Activated CD8-positive, alpha-beta T cell treated with anti-CD3 and anti-CD28 coated beads, Interleukin-2, amount 10 ng/mL, durations not matched to agents 7 days and 5 days (primary cell): ENCODE data around the gene CBFA2T3. TPM values are rescaled to one million over a fixed set of nuclear protein-coding genes. Genes with fewer than 3 reads are reported as not detected.
"Not testable (repeated sequence)": the region's sequence is repeated elsewhere in the genome, so short reads cannot be mapped to it uniquely, and the experiment has no call there.

Experiments used
- ATAC-seq: fragments of 150-1000 bp; cut with Tn5 transposase; one replicate; pipeline ENCODE4 v1.10.0; 2021; ENCODE audit warnings: moderate library complexity
- CTCF ChIA-PET: fragments of 350-600 bp; sonication (Branson Sonifier 250); formaldehyde crosslinking; loops from one replicate; lab custom pipeline; 2021; ENCODE audit warnings: antibody characterized with exemption; lab: Charles Lee
- POLR2A ChIA-PET: fragments of 350-600 bp; sonication (Branson Sonifier 250); formaldehyde crosslinking; loops from one replicate; lab custom pipeline; 2021; ENCODE audit warnings: antibody characterized with exemption; lab: Charles Lee
- DNase-seq: peaks from one replicate; pipeline ENCODE4 v3.0.0-alpha.2; 2020
- H3K27ac Mint-ChIP-seq: one replicate; pipeline ENCODE4 v1.8.0; 2021; ENCODE audit warnings: mild to moderate bottlenecking, mixed read lengths
- H3K27me3 Mint-ChIP-seq: one replicate; pipeline ENCODE4 v1.8.0; 2021; ENCODE audit warnings: low read depth, mixed read lengths
- H3K36me3 Mint-ChIP-seq: one replicate; pipeline ENCODE4 v1.8.0; 2021; ENCODE audit warnings: low read depth, mixed read lengths
- H3K4me1 Mint-ChIP-seq: one replicate; pipeline ENCODE4 v1.8.0; 2021; ENCODE audit warnings: low read depth, mixed read lengths
- H3K4me3 Mint-ChIP-seq: one replicate; pipeline ENCODE4 v1.8.0; 2021; ENCODE audit warnings: mild to moderate bottlenecking, mixed read lengths
- H3K9me3 Mint-ChIP-seq: one replicate; pipeline ENCODE4 v1.8.0; 2022; ENCODE audit warnings: mixed read lengths; ENCODE audit not compliant: insufficient read depth
- total RNA-seq, 2 experiments: library from RNA; stranded (reverse); gene quantifications; one replicate each; pipeline ENCODE4 v1.2.3, GENCODE V29; 2021

Gene CBFA2T3
- total RNA-seq, 2 experiments from 2014 or later, result not detected

DNA sequence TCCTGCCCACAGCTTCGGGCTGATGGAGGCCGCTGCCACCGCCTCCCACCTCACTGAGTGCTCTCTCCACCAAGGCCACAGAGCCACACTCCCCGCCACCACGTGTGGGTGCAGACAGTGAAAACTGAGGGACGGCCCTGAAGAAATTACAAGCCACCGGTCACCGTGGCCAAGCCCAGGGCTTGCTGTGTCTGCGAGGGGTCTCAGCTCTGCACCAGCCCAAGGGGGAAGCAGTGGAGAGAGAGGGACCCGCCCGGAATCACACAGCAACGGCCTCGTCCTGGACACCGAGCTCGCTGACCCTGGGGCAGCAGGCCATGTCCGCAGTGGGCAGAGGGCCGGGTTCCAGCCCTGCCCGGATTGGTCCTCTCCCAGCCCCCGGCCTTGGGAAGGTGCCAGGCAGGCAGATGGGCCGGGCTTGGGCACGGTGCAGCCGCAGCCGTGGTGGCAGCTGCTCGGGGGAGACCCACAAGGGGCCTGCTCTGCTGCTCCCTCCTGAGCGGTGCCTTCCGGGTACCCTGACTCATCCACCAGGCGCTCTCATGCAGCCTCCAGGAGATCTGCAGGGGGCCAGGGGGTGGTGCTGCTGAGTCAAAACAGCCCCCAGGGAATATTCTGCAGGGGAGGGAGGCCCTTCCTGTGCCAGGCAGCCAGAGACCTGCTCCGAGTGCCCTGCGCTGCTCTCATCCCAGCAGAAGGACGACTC lies 52.0 kb downstream of the CBFA2T3 start:
- H3K27ac Mint-ChIP-seq, result no peak overlapping the region
- ATAC-seq (peak; percentile 42), DNase-seq (no peak)
- CTCF ChIA-PET, result no interaction called here
- POLR2A ChIA-PET, result no interaction called here
- H3K27me3 Mint-ChIP-seq, result no peaks in the 10 kb centered on the region
- H3K4me1 Mint-ChIP-seq, result peaks cover 6% of the 10 kb centered on the region
- H3K9me3 Mint-ChIP-seq, result peaks cover 3% of the 10 kb centered on the region
- no peak overlapping the region for H3K4me3 Mint-ChIP-seq
- no peaks in the 10 kb centered on the region for H3K36me3 Mint-ChIP-seq

- no peak for ATAC-seq
- Mint-ChIP-seq H3K9me3 (peaks cover 3% of the 10 kb centered on the region), H3K27me3 (no peaks in the 10 kb centered on the region), H3K4me3 (no peak overlapping the region), H3K36me3 (no peaks in the 10 kb centered on the region), H3K27ac (no peak overlapping the region), H3K4me1 (peaks cover 6% of the 10 kb centered on the region)
- no peak for DNase-seq
- ChIA-PET POLR2A (no interaction called here), CTCF (no interaction called here)
Measured at GRCh38 chr16:88923926-88924833, 52.8 kb downstream of the CBFA2T3 start.

DNA sequence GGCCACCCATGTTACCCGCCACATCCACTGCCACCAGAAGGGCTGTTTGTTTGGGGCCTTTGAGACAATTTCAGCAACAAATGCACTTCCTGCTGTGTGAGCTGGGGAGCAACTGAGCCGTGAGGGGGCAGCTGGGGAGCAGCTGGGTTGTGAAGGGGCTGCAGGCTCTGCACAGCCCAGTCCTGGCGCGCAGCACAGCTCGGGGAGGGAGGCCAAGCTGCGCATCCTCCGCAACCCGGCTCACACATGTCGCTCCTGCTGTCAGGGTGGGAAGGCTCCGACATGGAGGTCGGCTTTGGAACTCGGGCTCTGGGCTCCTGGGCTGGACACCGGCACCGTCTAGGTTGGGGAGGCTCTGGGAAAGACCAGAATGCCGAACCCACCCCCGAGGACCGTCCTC lies 53.6 kb downstream of the CBFA2T3 start:
- Mint-ChIP-seq H3K27ac (no peak overlapping the region), H3K36me3 (no peaks in the 10 kb centered on the region), H3K27me3 (no peaks in the 10 kb centered on the region), H3K9me3 (no peaks in the 10 kb centered on the region), H3K4me3 (no peak overlapping the region), H3K4me1 (peaks cover 6% of the 10 kb centered on the region)
- ATAC-seq (no peak), DNase-seq (no peak)
- CTCF ChIA-PET, result no interaction called here
- POLR2A ChIA-PET, result no interaction called here

DNA sequence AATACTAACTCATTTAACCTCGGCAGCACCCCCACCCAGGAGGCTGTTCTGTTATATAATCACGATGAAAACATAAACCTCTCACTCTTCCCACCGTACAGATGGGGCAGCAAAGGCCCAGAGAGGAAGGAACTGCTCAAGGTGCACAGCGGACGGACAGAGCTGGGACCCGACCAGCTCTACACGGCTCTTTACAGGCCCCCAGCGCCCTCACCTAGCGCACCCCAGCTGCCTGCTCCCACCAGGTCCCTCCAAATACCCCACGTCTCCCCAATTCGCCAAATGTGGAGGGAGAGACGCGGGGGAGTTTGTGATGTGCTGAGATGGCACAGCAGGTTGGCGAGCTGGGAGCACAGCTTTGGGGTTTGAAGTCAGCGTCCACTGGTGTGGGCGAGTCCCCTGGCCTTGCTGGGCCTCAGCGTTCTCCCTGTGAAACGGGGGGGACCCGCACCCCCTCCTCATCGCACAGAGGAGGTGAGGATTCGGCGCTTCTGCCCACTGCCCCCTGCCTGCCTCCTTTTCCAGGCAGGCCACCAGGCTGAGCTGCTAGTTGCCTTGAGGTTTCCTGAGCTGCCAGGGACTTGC lies 54.1 kb downstream of the CBFA2T3 start:
- H3K36me3 Mint-ChIP-seq, result no peaks in the 10 kb centered on the region
- ChIA-PET CTCF (no interaction called here), POLR2A (no interaction called here)
- no peaks in the 10 kb centered on the region for H3K27me3 Mint-ChIP-seq
- H3K4me1 Mint-ChIP-seq, result peaks cover 6% of the 10 kb centered on the region
- no peaks in the 10 kb centered on the region for H3K9me3 Mint-ChIP-seq
- ATAC-seq, result no peak
- no peak for DNase-seq
- H3K4me3 Mint-ChIP-seq, result no peak overlapping the region
- H3K27ac Mint-ChIP-seq, result no peak overlapping the region

DNA sequence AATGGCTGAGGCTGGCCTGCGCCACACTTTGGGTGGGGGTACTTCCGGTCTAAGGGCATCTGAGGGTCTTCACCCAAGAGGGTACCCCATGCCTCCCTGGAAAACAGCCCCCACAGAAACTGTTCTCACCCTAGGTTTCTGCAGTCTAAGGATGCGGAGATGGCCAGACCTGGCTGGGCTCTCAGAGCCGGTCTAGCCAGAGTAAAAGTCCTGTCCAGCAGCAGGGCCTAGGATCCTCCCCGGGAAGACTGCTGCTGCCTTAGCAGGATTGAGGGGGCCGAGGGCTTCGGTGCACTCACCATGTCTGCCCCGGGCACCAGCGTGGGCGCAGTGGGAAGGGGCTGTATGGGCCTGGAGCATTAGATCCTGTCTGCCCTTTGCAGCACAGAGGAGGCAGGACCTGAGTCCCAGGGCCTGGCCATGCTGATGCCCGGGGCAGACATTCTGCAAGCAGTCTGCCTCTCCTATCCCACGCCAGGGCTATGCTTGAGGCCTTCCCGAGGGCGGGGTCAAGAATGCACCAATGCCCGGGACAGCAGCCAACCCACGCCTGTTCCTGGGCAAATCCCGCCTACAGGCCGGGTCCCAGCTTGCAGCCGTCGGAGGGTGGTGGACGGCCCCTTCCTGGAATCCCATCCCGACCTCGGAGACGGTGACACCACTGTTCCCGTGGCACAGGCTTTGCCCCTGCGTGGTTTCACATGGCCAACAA lies 54.7 kb downstream of the CBFA2T3 start:
- ATAC-seq, result no peak
- no peaks in the 10 kb centered on the region for H3K36me3 Mint-ChIP-seq
- ChIA-PET POLR2A (no interaction called here), CTCF (no interaction called here)
- peaks cover 6% of the 10 kb centered on the region for H3K4me1 Mint-ChIP-seq
- H3K4me3 Mint-ChIP-seq, result no peak overlapping the region
- no peak overlapping the region for H3K27ac Mint-ChIP-seq
- DNase-seq, result no peak
- no peaks in the 10 kb centered on the region for H3K27me3 Mint-ChIP-seq
- no peaks in the 10 kb centered on the region for H3K9me3 Mint-ChIP-seq

DNA sequence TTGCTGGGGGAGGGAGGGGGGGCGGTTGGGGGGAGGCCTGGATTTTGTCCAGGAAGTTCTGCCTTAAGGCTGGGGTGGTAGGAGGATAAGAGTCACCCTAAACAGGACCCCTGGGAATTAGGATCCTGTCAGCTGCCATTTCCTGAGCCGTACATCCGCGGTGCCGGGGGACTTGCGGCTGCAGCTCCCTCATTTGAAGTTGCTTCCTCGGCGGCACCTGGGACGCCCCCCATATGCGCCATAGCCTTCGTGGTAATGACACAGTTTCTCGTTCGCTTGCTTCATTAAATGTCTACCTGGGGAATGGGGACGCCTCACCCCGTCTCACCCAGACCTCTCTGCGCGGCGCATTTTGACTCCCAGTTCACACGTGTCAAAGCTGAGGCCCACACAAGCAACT lies 55.4 kb downstream of the CBFA2T3 start:
- H3K27ac Mint-ChIP-seq, result no peak overlapping the region
- H3K27me3 Mint-ChIP-seq, result no peaks in the 10 kb centered on the region
- DNase-seq (no peak), ATAC-seq (no peak)
- ChIA-PET CTCF (no interaction called here), POLR2A (no interaction called here)
- H3K9me3 Mint-ChIP-seq, result no peaks in the 10 kb centered on the region
- H3K4me3 Mint-ChIP-seq, result no peak overlapping the region
- no peaks in the 10 kb centered on the region for H3K36me3 Mint-ChIP-seq
- H3K4me1 Mint-ChIP-seq, result peaks cover 6% of the 10 kb centered on the region

- ChIA-PET POLR2A (no interaction called here), CTCF (no interaction called here)
- Mint-ChIP-seq H3K4me1 (peaks cover 6% of the 10 kb centered on the region), H3K4me3 (no peak overlapping the region), H3K27ac (no peak overlapping the region), H3K36me3 (no peaks in the 10 kb centered on the region), H3K9me3 (no peaks in the 10 kb centered on the region), H3K27me3 (no peaks in the 10 kb centered on the region)
- DNase-seq (no peak), ATAC-seq (no peak)
Measured at GRCh38 chr16:88920618-88921590, 56.1 kb downstream of the CBFA2T3 start.

- POLR2A ChIA-PET, result no interaction called here
- no peak for ATAC-seq
- Mint-ChIP-seq H3K27me3 (no peaks in the 10 kb centered on the region), H3K4me1 (peaks cover 6% of the 10 kb centered on the region), H3K36me3 (no peaks in the 10 kb centered on the region), H3K9me3 (no peaks in the 10 kb centered on the region), H3K27ac (no peak overlapping the region), H3K4me3 (no peak overlapping the region)
- DNase-seq, result no peak
- CTCF ChIA-PET, result no interaction called here
Measured at GRCh38 chr16:88919936-88920335, 57.1 kb downstream of the CBFA2T3 start.

DNA sequence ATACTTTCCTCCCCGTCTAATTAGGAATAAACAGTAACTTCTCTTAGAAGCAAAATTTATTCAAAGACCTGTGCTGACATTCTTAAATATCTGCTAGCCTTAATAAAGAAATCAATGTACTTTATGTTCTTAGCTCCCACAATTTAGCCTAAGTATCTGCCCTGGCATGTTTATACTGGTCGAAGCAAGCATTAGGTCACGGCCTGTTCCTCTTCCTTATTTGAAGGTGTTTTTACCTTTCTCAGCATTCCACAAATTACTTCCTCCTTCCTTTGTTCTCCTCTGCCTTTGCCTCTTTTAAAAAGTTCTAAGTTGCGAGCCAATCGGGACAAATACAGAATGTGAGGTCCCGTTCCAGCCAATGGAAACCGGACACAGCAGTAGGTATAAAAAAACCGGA lies 58.1 kb downstream of the CBFA2T3 start:
- H3K27ac Mint-ChIP-seq, DNase-seq, CTCF ChIA-PET, H3K36me3 Mint-ChIP-seq, ATAC-seq, H3K4me3 Mint-ChIP-seq, H3K27me3 Mint-ChIP-seq, H3K9me3 Mint-ChIP-seq, H3K4me1 Mint-ChIP-seq, POLR2A ChIA-PET: not testable (repeated sequence)

DNA sequence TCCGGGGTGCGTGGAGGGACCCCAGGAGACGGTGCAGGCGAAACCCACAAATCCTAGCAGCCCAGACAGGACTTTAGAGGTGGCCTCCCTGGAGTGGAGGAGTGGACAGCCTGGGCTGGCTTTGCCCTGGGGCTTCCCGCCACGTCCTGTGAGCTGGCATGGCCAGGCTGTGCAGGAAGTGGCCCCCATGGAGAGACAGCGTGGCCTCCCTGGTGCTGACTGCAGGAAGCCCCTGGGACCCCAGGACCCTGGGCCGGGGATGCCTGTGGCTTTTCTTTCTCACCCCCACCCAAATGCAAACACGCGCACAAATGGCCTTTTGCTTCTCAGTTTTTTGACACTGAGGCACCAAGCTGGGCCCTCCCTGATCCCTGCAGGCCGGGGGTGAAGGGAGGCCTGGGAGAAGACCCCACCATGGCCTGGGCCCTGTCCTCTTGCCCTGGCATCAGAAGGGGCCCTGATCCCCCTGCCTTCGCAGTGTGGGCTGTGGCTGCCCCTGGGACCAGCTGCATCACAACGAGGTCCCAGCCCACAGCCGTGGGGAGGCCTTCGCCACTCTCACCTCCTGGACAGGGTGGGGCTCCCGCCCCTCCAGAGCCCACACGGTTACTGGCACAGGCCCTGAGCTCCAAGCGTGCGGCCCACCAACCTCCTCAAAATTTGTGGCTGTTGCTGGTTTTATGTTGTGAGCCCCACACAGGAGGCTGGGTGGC lies 58.9 kb downstream of the CBFA2T3 start:
- DNase-seq (no peak), ATAC-seq (no peak)
- Mint-ChIP-seq H3K27ac (no peak overlapping the region), H3K4me1 (peaks cover 6% of the 10 kb centered on the region), H3K27me3 (no peaks in the 10 kb centered on the region), H3K36me3 (no peaks in the 10 kb centered on the region), H3K4me3 (no peak overlapping the region), H3K9me3 (no peaks in the 10 kb centered on the region)
- CTCF ChIA-PET, result no interaction called here
- POLR2A ChIA-PET, result no interaction called here
